K562 (cell line): ENCODE measurements around the gene GPR37. TPM values are rescaled to one million over a fixed set of nuclear protein-coding genes. Genes with fewer than 3 reads are reported as not detected.

Experiments used
- ATAC-seq: fragments of 200-7000 bp; cut with Tn5 transposase; 3 replicates; pipeline ENCODE4 v1.9.1; 2020; ENCODE audit warnings: moderate library complexity
- BruUV-seq: library from RNA; stranded (reverse); fragments of 400-500 nt; replicated peaks from 2 replicates; lab custom pipeline; 2021; lab: Mats Ljungman, UMichigan
- CTCF ChIA-PET: fragments of 300-600 bp; formaldehyde crosslinking; extraction: SDS; loops from one replicate; lab custom pipeline; 2021; ENCODE audit warnings: low intra/inter-chr PET ratio; lab: Yijun Ruan, JAX
- POLR2A ChIA-PET: fragments of 300-600, 350-650 bp; sonication (Branson Sonifier 250); formaldehyde crosslinking; extraction: SDS; loops from one replicate; lab custom pipeline; 2021; ENCODE audit warnings: antibody characterized with exemption, inconsistent platforms; lab: Yijun Ruan, JAX
- DNase-seq, 4 experiments: peaks; one replicate each; pipeline versions ENCODE4 v3.0.0 to v3.0.0-alpha.2; 2011 to 2018; ENCODE audit warnings: low spot score in 3 of 4, mixed read lengths in 3 of 4; ENCODE audit errors: extremely low read depth in 1 of 4
- FAIRE-seq: peaks from 2 replicates; lab custom pipeline; 2011; peaks lifted over from hg19 to GRCh38; lab: Jason Lieb, UNC
- H2AFZ ChIP-seq: 2 replicates; pipeline ENCODE4 v1.6.0; 2011; ENCODE audit warnings: low read depth, low read length, control low read depth, inconsistent platforms
- H3K27ac ChIP-seq: fragments of 200-600 bp; 3 replicates; pipeline ENCODE4 v1.8.0; 2011; ENCODE audit warnings: low read depth, mild to moderate bottlenecking, control low read depth, inconsistent platforms, low read length, moderate library complexity, mixed read lengths; ENCODE audit errors: extremely low read depth
- H3K27me3 ChIP-seq, 2 experiments: fragments of 300-600 bp in 1 of 2; 2 replicates in 1 of 2; 3 replicates in 1 of 2; pipeline versions ENCODE4 v1.6.0 to v1.8.0; 2011; ENCODE audit warnings: inconsistent platforms in 2 of 2, low read length in 2 of 2, mild to moderate bottlenecking in 1 of 2, mixed read lengths in 1 of 2, moderate library complexity in 1 of 2; ENCODE audit not compliant: control insufficient read depth in 2 of 2, insufficient read depth in 2 of 2
- H3K36me3 ChIP-seq: fragments of 300-600 bp; 3 replicates; pipeline ENCODE4 v1.8.0; 2011; ENCODE audit warnings: mild to moderate bottlenecking, low read length, inconsistent platforms; ENCODE audit not compliant: control insufficient read depth, insufficient read depth
- H3K4me1 ChIP-seq, 2 experiments: fragments of 200-600 bp in 1 of 2; replicated peaks in 1 of 2; 2 replicates in 1 of 2; 3 replicates in 1 of 2; pipeline versions ENCODE4 v1.5.1 to v1.8.0; 2011; ENCODE audit warnings: inconsistent platforms in 2 of 2, low read length in 2 of 2, mild to moderate bottlenecking in 1 of 2, mixed read lengths in 1 of 2, moderate library complexity in 1 of 2; ENCODE audit not compliant: control insufficient read depth in 2 of 2, insufficient read depth in 2 of 2
- H3K4me2 ChIP-seq: 2 replicates; pipeline ENCODE4 v1.6.1; 2011; ENCODE audit warnings: low read length, control low read depth, inconsistent platforms, mixed read lengths; ENCODE audit not compliant: insufficient read depth
- H3K4me3 ChIP-seq: fragments of 200-600 bp; sonication (generic), shearing (Covaris generic); 2 replicates; pipeline ENCODE4 v1.5.1; 2016; ENCODE audit warnings: control low read depth, inconsistent platforms
- H3K79me2 ChIP-seq: fragments of 200-600 bp; 3 replicates; pipeline ENCODE4 v1.8.0; 2011; ENCODE audit warnings: low read length, inconsistent platforms; ENCODE audit not compliant: control insufficient read depth, insufficient read depth
- H3K9ac ChIP-seq, 2 experiments: 2 replicates each; pipeline versions ENCODE4 v1.6.0 to v1.6.1; 2011; ENCODE audit warnings: low read depth in 2 of 2, low read length in 2 of 2, control low read depth in 1 of 2, inconsistent platforms in 1 of 2, mild to moderate bottlenecking in 1 of 2, mixed read lengths in 1 of 2; ENCODE audit not compliant: insufficient read depth in 1 of 2
- H3K9me1 ChIP-seq: one replicate; pipeline ENCODE4 v1.6.0; 2011; ENCODE audit warnings: inconsistent platforms, mild to moderate bottlenecking, low read length, moderate library complexity; ENCODE audit not compliant: control insufficient read depth, insufficient read depth
- H3K9me3 ChIP-seq: replicated peaks from 2 replicates; pipeline ENCODE4 v1.5.1; 2011; ENCODE audit warnings: low read depth, low read length, inconsistent platforms; ENCODE audit not compliant: control insufficient read depth, insufficient read depth
- H4K20me1 ChIP-seq: replicated peaks from 2 replicates; pipeline ENCODE4 v1.6.1; 2011; ENCODE audit warnings: low read length, inconsistent platforms, mixed read lengths; ENCODE audit not compliant: control insufficient read depth, insufficient read depth
- BACH1 ChIP-seq: fragments of 200-800 bp; sonication (Bioruptor generic); IDR thresholded peaks from 2 replicates; pipeline ENCODE4 v1.6.1; 2016; ENCODE audit warnings: missing genetic modification characterization, missing compliant biosample characterization
- E2F4 ChIP-seq: sonication (generic); formaldehyde crosslinking; IDR thresholded peaks from 2 replicates; pipeline ENCODE4 v1.8.0; 2022; ENCODE audit warnings: mild to moderate bottlenecking, low read depth, missing genetic modification reagents
- FIP1L1 ChIP-seq: fragments of 200-400 bp; formaldehyde crosslinking; IDR thresholded peaks from 2 replicates; pipeline ENCODE4 v1.6.1; 2018; ENCODE audit warnings: mild to moderate bottlenecking, low read depth, low read length; ENCODE audit not compliant: poor library complexity, severe bottlenecking
- GTF2F1 ChIP-seq: IDR thresholded peaks from 2 replicates; pipeline ENCODE4 v1.6.1; 2011; ENCODE audit warnings: low read depth, low read length, improper control_type of control experiment
- KLF1 ChIP-seq: fragments of 450-650 bp; IDR thresholded peaks from 2 replicates; pipeline ENCODE4 v1.6.1; 2016; ENCODE audit warnings: missing genetic modification characterization, missing compliant biosample characterization
- PHTF2 ChIP-seq: fragments of 250-450 bp; sonication (Bioruptor Pico); IDR thresholded peaks from 2 replicates; pipeline ENCODE4 v1.5.0; 2021; ENCODE audit warnings: mild to moderate bottlenecking
- SRF ChIP-seq, 2 experiments: fragments of 250-450, 450-650 bp in 1 of 2; sonication (Bioruptor Pico) in 1 of 2; sonication (generic) in 1 of 2; formaldehyde crosslinking; IDR thresholded peaks; 2 replicates each; pipeline versions ENCODE4 v1.5.0 to v1.5.1; 2020 to 2022; ENCODE audit warnings: mild to moderate bottlenecking in 1 of 2, missing genetic modification reagents in 1 of 2
- VEZF1 ChIP-seq: fragments of 200-800 bp; sonication (Bioruptor generic); IDR thresholded peaks from 2 replicates; pipeline ENCODE4 v1.6.1; 2017; ENCODE audit warnings: missing genetic modification characterization, missing compliant biosample characterization
- ZBTB8A ChIP-seq: fragments of 450-650 bp; IDR thresholded peaks from 2 replicates; pipeline ENCODE4 v1.6.1; 2018; ENCODE audit warnings: mild to moderate bottlenecking, moderate library complexity; ENCODE audit not compliant: partially characterized antibody
- ZC3H11A ChIP-seq: IDR thresholded peaks from 2 replicates; pipeline ENCODE4 v1.6.1; 2012; ENCODE audit warnings: low read depth, low read length, improper control_type of control experiment
- ZNF146 ChIP-seq: IDR thresholded peaks from one replicate; pipeline ENCODE4 v1.6.1; 2018; ENCODE audit warnings: missing compliant biosample characterization; ENCODE audit not compliant: unreplicated experiment
- ZNF445 ChIP-seq: fragments of 250-450 bp; sonication (Bioruptor Pico); IDR thresholded peaks from 2 replicates; pipeline ENCODE4 v1.4.0; 2020; ENCODE audit warnings: low read depth, mild to moderate bottlenecking, moderate library complexity
- ZNF76 ChIP-seq: fragments of 250-450 bp; sonication (Bioruptor Pico); IDR thresholded peaks from 2 replicates; pipeline ENCODE4 v1.4.0; 2020; ENCODE audit warnings: mild to moderate bottlenecking, moderate library complexity, borderline replicate concordance
- ZSCAN29 ChIP-seq: fragments of 450-650 bp; IDR thresholded peaks from 2 replicates; pipeline ENCODE4 v1.6.1; 2017
- WGBS: fragments of 100-300 bp; shearing (Covaris generic); methylation state at CpG from one replicate; pipeline ENCODE4 v1.1.6; 2016; ENCODE audit warnings: low coverage, mixed read lengths; ENCODE audit not compliant: insufficient coverage; ENCODE audit errors: missing lambda C conversion rate; 5-methylcytosine and 5-hydroxymethylcytosine counted together
- in situ Hi-C: fragments of 300-500 bp; cut with MboI; formaldehyde crosslinking; loops from 4 replicates; pipeline ENCODE4 v1.15.0; 2018; ENCODE audit warnings: inconsistent platforms, mixed read lengths
- intact Hi-C: fragments of 100-400 bp; cut with micrococcal nuclease; formaldehyde crosslinking; loops from 2 replicates; pipeline ENCODE4 v1.14.2; 2022
- polyA plus RNA-seq, 8 experiments: library from polyadenylated mRNA; depleted of rRNA in 4 of 8; stranded (reverse) in 5 of 8; unstranded in 3 of 8; fragments of >200 nt; fragmentation: Nextera tagmentation in 2 of 8; fragmentation: Illumina TruSeq in 1 of 8; extraction: Ambion mirVana in 2 of 8; extraction: Trizol in 1 of 8; gene quantifications; 2 replicates each; pipeline versions ENCODE4 v1.2.1 to v1.2.3, GENCODE V29; 2011 to 2014; ENCODE audit warnings: inconsistent platforms in 1 of 8, missing spikeins in 1 of 8
- total RNA-seq, 7 experiments: library from RNA; depleted of rRNA in 6 of 7; stranded (reverse); fragments of >200 nt in 6 of 7; fragmentation: Illumina TruSeq in 2 of 7; extraction: Trizol in 2 of 7; gene quantifications; 2 replicates each; pipeline versions ENCODE4 v1.2.1 to v1.2.3, GENCODE V29; 2011 to 2021; ENCODE audit warnings: low replicate concordance in 1 of 7
- TF ChIP-seq, protein P1 (sequence below): fragments of 250-450 bp; sonication (Bioruptor Pico); IDR thresholded peaks from 2 replicates; pipeline ENCODE4 v1.8.0; 2022; ENCODE audit warnings: inconsistent platforms, mild to moderate bottlenecking, moderate library complexity, borderline replicate concordance
- TF ChIP-seq, protein P2 (sequence below): fragments of 250-450 bp; sonication (Bioruptor Pico); IDR thresholded peaks from 2 replicates; pipeline ENCODE4 v1.4.0; 2020; ENCODE audit warnings: mild to moderate bottlenecking, moderate library complexity, borderline replicate concordance

The GPR37 gene
- total and polyA plus RNA-seq, 9 of the 15 experiments (the other 6 are each of a cell fraction or from before 2014, with no cell fraction given), result 0.03 TPM; not detected in 8

GRCh38 chr7:124812764-124813163, 47.2 kb upstream of the GPR37 start:
- H3K27ac ChIP-seq, result no peak overlapping the region
- ChIA-PET POLR2A (no interaction called here), CTCF (no interaction called here)
- H3K9me3 ChIP-seq, result no peaks in the 10 kb centered on the region
- H3K79me2 ChIP-seq, result no peaks in the 10 kb centered on the region
- 3% methylated on average over 2 of the region's 2 CpGs for WGBS
- no peaks in the 10 kb centered on the region for H3K4me1 ChIP-seq
- DNase-seq (no peak), ATAC-seq (no peak), FAIRE-seq (no peak)
- no TSS peak for BruUV-seq
- intact Hi-C loops, result no loop called here
- H4K20me1 ChIP-seq, result no peaks in the 10 kb centered on the region
- no peaks in the 10 kb centered on the region for H3K36me3 ChIP-seq
- no peak overlapping the region for H3K9ac ChIP-seq
- H3K4me2 ChIP-seq, result no peak overlapping the region
- H3K9me1 ChIP-seq, result no peaks in the 10 kb centered on the region
- H3K27me3 ChIP-seq, result no peaks in the 10 kb centered on the region
- H2AFZ ChIP-seq, result no peak overlapping the region
- in situ Hi-C loops, result no loop called here
- no peak overlapping the region for H3K4me3 ChIP-seq
- no peak for TF ChIP-seq VEZF1 (CRISPR knock-in tag)
- no peak for TF ChIP-seq PHTF2 (CRISPR knock-in tag)
- no peak for TF ChIP-seq ZNF146 (CRISPR knock-in tag)
- TF ChIP-seq FIP1L1, result no peak
- TF ChIP-seq E2F4 (CRISPR knock-in tag), result no peak
- no peak for TF ChIP-seq ZNF445 (CRISPR knock-in tag)
- no peak for TF ChIP-seq SRF (CRISPR knock-in tag; IDR thresholded peaks at IDR 0.05)
- TF ChIP-seq, protein P1, sequence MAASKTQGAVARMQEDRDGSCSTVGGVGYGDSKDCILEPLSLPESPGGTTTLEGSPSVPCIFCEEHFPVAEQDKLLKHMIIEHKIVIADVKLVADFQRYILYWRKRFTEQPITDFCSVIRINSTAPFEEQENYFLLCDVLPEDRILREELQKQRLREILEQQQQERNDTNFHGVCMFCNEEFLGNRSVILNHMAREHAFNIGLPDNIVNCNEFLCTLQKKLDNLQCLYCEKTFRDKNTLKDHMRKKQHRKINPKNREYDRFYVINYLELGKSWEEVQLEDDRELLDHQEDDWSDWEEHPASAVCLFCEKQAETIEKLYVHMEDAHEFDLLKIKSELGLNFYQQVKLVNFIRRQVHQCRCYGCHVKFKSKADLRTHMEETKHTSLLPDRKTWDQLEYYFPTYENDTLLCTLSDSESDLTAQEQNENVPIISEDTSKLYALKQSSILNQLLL (CRISPR knock-in tag), result no peak
- no peak for TF ChIP-seq BACH1 (tag)
- no peak for TF ChIP-seq ZSCAN29
- TF ChIP-seq GTF2F1, result no peak
- no peak for TF ChIP-seq ZNF76 (CRISPR knock-in tag)
- TF ChIP-seq, protein P2, sequence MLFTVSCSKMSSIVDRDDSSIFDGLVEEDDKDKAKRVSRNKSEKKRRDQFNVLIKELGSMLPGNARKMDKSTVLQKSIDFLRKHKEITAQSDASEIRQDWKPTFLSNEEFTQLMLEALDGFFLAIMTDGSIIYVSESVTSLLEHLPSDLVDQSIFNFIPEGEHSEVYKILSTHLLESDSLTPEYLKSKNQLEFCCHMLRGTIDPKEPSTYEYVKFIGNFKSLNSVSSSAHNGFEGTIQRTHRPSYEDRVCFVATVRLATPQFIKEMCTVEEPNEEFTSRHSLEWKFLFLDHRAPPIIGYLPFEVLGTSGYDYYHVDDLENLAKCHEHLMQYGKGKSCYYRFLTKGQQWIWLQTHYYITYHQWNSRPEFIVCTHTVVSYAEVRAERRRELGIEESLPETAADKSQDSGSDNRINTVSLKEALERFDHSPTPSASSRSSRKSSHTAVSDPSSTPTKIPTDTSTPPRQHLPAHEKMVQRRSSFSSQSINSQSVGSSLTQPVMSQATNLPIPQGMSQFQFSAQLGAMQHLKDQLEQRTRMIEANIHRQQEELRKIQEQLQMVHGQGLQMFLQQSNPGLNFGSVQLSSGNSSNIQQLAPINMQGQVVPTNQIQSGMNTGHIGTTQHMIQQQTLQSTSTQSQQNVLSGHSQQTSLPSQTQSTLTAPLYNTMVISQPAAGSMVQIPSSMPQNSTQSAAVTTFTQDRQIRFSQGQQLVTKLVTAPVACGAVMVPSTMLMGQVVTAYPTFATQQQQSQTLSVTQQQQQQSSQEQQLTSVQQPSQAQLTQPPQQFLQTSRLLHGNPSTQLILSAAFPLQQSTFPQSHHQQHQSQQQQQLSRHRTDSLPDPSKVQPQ (CRISPR knock-in tag), result no peak
- TF ChIP-seq KLF1 (tag), result no peak
- TF ChIP-seq ZBTB8A, result no peak
- TF ChIP-seq ZC3H11A, result no peak
